ENCODE measurements around the gene DDX46.
"Not testable (repeated sequence)": the region's sequence is repeated elsewhere in the genome, so short reads cannot be mapped to it uniquely, and the experiment has no call there.

The DDX46 gene

DNA sequence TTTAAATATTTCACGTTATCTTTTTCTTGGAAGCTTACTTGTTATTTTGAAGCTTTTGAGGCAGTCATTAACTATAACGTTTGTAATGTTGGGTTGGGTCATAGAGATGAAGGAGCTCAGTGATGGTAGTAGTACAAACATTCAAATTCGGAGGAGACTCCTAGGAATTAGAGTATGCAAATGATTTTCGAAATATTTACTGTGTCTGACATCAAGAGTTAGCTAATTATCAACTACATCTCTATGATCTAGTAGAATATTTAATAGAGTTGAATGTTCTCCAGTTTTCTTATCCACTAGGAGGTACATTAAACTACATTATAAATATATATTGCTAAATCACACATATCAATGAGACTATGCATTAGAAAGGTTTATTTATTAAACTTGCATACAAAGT is 58.4 kb downstream of the DDX46 start:
- Histone ChIP-seq H3K9ac (ENCODE audit: low read length in 2 of 2) (no peak overlapping the region), H3K9me3 (ENCODE audit: control insufficient read depth in 2 of 2, low read length in 2 of 2) (no peaks in the 10 kb centered on the region), H3K36me3 (ENCODE audit: control insufficient read depth in 2 of 2, insufficient read depth in 2 of 2, low read length in 2 of 2) (peaks cover 24 to 29% of the 10 kb centered on the region in 2 donors), H3K4me1 (ENCODE audit: control insufficient read depth, insufficient read depth, low read length) (no peaks in the 10 kb centered on the region), H3K4me3 (ENCODE audit: low read length in 2 of 2) (no peak overlapping the region), H3K27me3 (ENCODE audit: control insufficient read depth in 1 of 2, insufficient read depth in 2 of 2, low read length in 2 of 2) (no peaks in the 10 kb centered on the region), H3K27ac (ENCODE audit: low read length) (no peak overlapping the region)

GRCh38 chr5:134818776-134819175 is 60.2 kb downstream of the DDX46 start:
- Histone ChIP-seq H3K36me3 (ENCODE audit: control insufficient read depth in 2 of 2, insufficient read depth in 2 of 2, low read length in 2 of 2) (peaks cover 23 to 28% of the 10 kb centered on the region in 2 donors), H3K27ac (ENCODE audit: low read length) (no peak overlapping the region), H3K9me3 (ENCODE audit: control insufficient read depth in 2 of 2, low read length in 2 of 2) (no peaks in the 10 kb centered on the region), H3K27me3 (ENCODE audit: control insufficient read depth in 1 of 2, insufficient read depth in 2 of 2, low read length in 2 of 2) (no peaks in the 10 kb centered on the region), H3K4me3 (ENCODE audit: low read length in 2 of 2) (no peak overlapping the region), H3K9ac (ENCODE audit: low read length in 2 of 2) (no peak overlapping the region), H3K4me1 (ENCODE audit: control insufficient read depth, insufficient read depth, low read length) (no peaks in the 10 kb centered on the region)

DNA sequence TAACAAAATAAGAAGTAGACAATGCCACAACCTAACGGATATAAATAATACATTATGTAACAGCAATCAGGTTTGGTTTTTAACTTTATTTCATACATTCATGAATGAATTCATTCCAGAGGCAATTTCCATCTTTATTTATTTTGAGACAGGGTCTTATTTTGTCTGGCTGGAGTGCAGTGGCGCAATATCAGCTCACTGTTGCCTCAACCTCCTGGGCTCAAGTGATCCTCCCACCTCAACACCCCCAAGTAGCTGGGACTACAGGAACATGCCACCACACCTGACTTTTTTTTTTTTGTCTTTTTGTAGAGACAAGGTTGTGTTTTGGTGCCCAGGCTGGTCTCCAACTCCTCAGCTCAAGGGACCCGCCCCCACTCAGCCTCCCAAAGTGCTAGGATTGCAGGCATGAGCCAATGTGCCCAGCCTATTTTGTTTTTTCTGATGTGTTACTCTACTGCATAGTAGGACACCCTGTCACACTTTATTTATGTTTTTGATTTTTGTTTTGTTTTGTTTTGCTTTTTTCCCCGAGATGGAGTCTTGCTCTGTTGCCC is 60.9 kb downstream of the DDX46 start:
- Histone ChIP-seq H3K27me3 (ENCODE audit: control insufficient read depth in 1 of 2, insufficient read depth in 2 of 2, low read length in 2 of 2) (no peaks in the 10 kb centered on the region), H3K9ac (ENCODE audit: low read length in 2 of 2) (no peak overlapping the region), H3K27ac (ENCODE audit: low read length) (no peak overlapping the region), H3K4me1 (ENCODE audit: control insufficient read depth, insufficient read depth, low read length) (no peaks in the 10 kb centered on the region), H3K4me3 (ENCODE audit: low read length in 2 of 2) (no peak overlapping the region), H3K36me3 (ENCODE audit: control insufficient read depth in 2 of 2, insufficient read depth in 2 of 2, low read length in 2 of 2) (peaks cover 19 to 28% of the 10 kb centered on the region in 2 donors), H3K9me3 (ENCODE audit: control insufficient read depth in 2 of 2, low read length in 2 of 2) (no peaks in the 10 kb centered on the region)

GRCh38 chr5:134821841-134822240 is 63.3 kb downstream of the DDX46 start:
- Histone ChIP-seq H3K9me3 (ENCODE audit: control insufficient read depth in 2 of 2, low read length in 2 of 2) (no peaks in the 10 kb centered on the region), H3K4me3 (ENCODE audit: low read length in 2 of 2) (no peak overlapping the region), H3K27me3 (ENCODE audit: control insufficient read depth in 1 of 2, insufficient read depth in 2 of 2, low read length in 2 of 2) (no peaks in the 10 kb centered on the region), H3K27ac (ENCODE audit: low read length) (no peak overlapping the region), H3K36me3 (ENCODE audit: control insufficient read depth in 2 of 2, insufficient read depth in 2 of 2, low read length in 2 of 2) (peaks cover 20 to 21% of the 10 kb centered on the region in 2 donors), H3K4me1 (ENCODE audit: control insufficient read depth, insufficient read depth, low read length) (no peaks in the 10 kb centered on the region), H3K9ac (ENCODE audit: low read length in 2 of 2) (no peak overlapping the region)

DNA sequence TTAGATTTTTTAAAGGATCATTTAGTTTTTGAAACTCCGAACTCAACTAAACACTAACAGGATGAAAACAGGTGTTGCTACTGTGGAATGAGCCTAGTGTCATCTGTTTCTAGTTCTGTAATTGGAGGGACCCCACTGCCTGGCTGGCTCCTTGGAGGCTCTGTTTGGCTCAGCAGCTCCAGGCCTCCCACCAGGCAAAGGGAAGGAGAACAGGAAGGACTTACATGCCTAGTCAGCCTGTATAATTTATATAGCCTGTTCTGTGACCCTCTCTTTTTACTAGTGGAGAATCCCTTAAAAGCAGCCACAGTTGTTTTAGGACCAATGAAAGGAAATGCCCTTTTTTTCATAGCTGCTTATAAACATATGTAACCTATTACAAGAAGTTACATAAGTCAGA is 66.1 kb downstream of the DDX46 start:
- no peak overlapping the region for H3K4me3 ChIP-seq (ENCODE audit: low read length in 2 of 2)
- no peaks in the 10 kb centered on the region for H3K27me3 ChIP-seq (ENCODE audit: control insufficient read depth in 1 of 2, insufficient read depth in 2 of 2, low read length in 2 of 2)
- no peak overlapping the region for H3K27ac ChIP-seq (ENCODE audit: low read length)
- no peaks in the 10 kb centered on the region for H3K9me3 ChIP-seq (ENCODE audit: control insufficient read depth in 2 of 2, low read length in 2 of 2)
- no peak overlapping the region for H3K9ac ChIP-seq (ENCODE audit: low read length in 2 of 2)
- H3K4me1 ChIP-seq (ENCODE audit: control insufficient read depth, insufficient read depth, low read length), result no peaks in the 10 kb centered on the region
- H3K36me3 ChIP-seq (ENCODE audit: control insufficient read depth in 2 of 2, insufficient read depth in 2 of 2, low read length in 2 of 2), result peaks cover 11 to 14% of the 10 kb centered on the region in 2 donors

- Histone ChIP-seq H3K36me3 (ENCODE audit: control insufficient read depth in 2 of 2, insufficient read depth in 2 of 2, low read length in 2 of 2) (peaks cover 11 to 14% of the 10 kb centered on the region in 2 donors), H3K27ac (ENCODE audit: low read length) (no peak overlapping the region), H3K27me3 (ENCODE audit: control insufficient read depth in 1 of 2, insufficient read depth in 2 of 2, low read length in 2 of 2) (no peaks in the 10 kb centered on the region), H3K4me3 (ENCODE audit: low read length in 2 of 2) (no peak overlapping the region), H3K4me1 (ENCODE audit: control insufficient read depth, insufficient read depth, low read length) (no peaks in the 10 kb centered on the region), H3K9ac (ENCODE audit: low read length in 2 of 2) (no peak overlapping the region), H3K9me3 (ENCODE audit: control insufficient read depth in 2 of 2, low read length in 2 of 2) (no peaks in the 10 kb centered on the region)
These were observed 66.6 kb downstream of the DDX46 start for GRCh38 chr5:134825212-134825611.

GRCh38 chr5:134833340-134834032 is 74.9 kb downstream of the DDX46 start:
- Histone ChIP-seq H3K9me3 (ENCODE audit: control insufficient read depth in 2 of 2, low read length in 2 of 2) (no peaks in the 10 kb centered on the region), H3K27me3 (ENCODE audit: control insufficient read depth in 1 of 2, insufficient read depth in 2 of 2, low read length in 2 of 2) (no peaks in the 10 kb centered on the region), H3K9ac (ENCODE audit: low read length in 2 of 2) (no peak overlapping the region), H3K4me1 (ENCODE audit: control insufficient read depth, insufficient read depth, low read length) (no peaks in the 10 kb centered on the region), H3K27ac (ENCODE audit: low read length) (no peak overlapping the region), H3K36me3 (ENCODE audit: control insufficient read depth in 2 of 2, insufficient read depth in 2 of 2, low read length in 2 of 2) (peaks cover 3 to 7% of the 10 kb centered on the region in 2 donors), H3K4me3 (ENCODE audit: low read length in 2 of 2) (no peak overlapping the region)

DNA sequence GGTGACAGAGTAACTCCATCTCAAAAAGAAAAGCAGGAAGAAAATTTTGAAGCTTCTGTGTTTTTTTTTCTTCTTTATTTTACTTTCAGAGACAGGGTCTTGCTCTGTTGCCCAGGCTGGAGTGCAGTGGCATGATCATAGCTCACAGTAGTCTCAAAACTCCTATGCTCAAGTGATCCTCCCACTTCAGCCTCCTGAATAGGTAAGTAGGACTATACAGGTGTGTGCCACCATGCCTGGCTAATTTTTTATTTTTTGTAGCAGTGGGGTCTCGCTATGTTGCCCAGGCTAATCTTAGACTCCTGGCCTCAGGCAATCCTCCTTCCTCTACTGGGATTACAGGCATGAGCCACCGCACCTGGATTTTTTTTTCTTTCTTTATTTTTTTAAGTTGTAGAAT is 77.0 kb downstream of the DDX46 start:
- Histone ChIP-seq H3K4me1 (ENCODE audit: control insufficient read depth, insufficient read depth, low read length) (no peaks in the 10 kb centered on the region), H3K27ac (ENCODE audit: low read length) (no peak overlapping the region), H3K9ac (ENCODE audit: low read length in 2 of 2) (no peak overlapping the region), H3K27me3 (ENCODE audit: control insufficient read depth in 1 of 2, insufficient read depth in 2 of 2, low read length in 2 of 2) (no peaks in the 10 kb centered on the region), H3K36me3 (ENCODE audit: control insufficient read depth in 2 of 2, insufficient read depth in 2 of 2, low read length in 2 of 2) (peaks cover 6 to 11% of the 10 kb centered on the region in 2 donors), H3K9me3 (ENCODE audit: control insufficient read depth in 2 of 2, low read length in 2 of 2) (no peaks in the 10 kb centered on the region), H3K4me3 (ENCODE audit: low read length in 2 of 2) (no peak overlapping the region)

DNA sequence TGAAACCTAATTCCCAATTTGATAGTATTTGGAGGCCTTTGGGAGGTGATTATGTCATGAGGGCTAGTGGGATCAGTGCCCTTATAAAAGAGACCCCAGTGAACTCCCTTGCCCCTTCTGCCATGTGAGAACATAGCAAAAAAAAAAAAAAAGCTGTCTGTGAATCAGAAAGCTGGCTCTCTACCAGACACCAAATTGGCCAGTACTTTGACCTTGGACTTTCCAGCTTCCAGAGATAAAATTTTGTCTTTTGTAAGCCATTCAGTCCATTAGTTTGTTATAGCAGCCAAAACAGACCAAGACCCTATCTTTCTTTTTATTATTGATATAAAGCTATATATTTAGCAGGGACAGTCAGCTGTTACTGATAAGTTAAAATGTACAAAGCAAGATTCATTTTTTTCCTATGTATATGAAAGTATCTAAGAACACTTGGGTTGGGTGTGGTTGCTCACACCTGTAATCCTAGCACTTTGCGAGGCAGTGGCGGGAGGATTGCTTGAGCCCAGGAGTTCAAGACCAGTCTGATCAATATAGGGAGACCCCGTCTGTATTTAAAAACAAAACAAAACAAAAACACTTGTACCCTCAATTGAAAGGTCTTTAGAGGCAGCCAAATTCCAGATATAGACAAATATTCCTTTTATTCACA is 79.1 kb downstream of the DDX46 start:
- H3K36me3 ChIP-seq (ENCODE audit: control insufficient read depth in 2 of 2, insufficient read depth in 2 of 2, low read length in 2 of 2), result peaks cover 6 to 11% of the 10 kb centered on the region in 2 donors
- no peaks in the 10 kb centered on the region for H3K9me3 ChIP-seq (ENCODE audit: control insufficient read depth in 2 of 2, low read length in 2 of 2)
- H3K27ac ChIP-seq (ENCODE audit: low read length), result no peak overlapping the region
- H3K4me1 ChIP-seq (ENCODE audit: control insufficient read depth, insufficient read depth, low read length), result no peaks in the 10 kb centered on the region
- H3K9ac ChIP-seq (ENCODE audit: low read length in 2 of 2), result no peak overlapping the region
- no peaks in the 10 kb centered on the region for H3K27me3 ChIP-seq (ENCODE audit: control insufficient read depth in 1 of 2, insufficient read depth in 2 of 2, low read length in 2 of 2)
- H3K4me3 ChIP-seq (ENCODE audit: low read length in 2 of 2), result no peak overlapping the region

DNA sequence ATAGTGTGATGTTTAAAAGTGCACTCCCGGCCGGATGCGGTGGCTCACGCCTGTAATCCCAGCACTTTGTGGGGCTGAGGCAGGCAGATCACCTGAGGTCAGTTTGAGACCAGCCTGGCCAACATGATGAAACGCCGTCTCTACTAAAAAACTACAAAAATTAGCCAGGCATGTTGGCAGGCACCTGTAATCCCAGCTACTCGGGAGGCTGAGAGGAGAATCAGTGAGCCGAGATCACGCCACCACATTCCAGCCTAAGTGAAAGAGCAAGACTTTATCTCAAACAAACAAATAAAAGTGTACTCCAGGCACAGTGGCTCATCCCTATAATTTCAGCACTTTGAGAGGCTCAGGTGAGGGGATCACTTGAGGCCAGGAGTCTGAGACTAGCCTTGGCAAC is 79.8 kb downstream of the DDX46 start:
- H3K27ac ChIP-seq (ENCODE audit: low read length); H3K27me3 ChIP-seq (ENCODE audit: control insufficient read depth in 1 of 2, insufficient read depth in 2 of 2, low read length in 2 of 2); H3K9ac ChIP-seq (ENCODE audit: low read length in 2 of 2); H3K4me3 ChIP-seq (ENCODE audit: low read length in 2 of 2); H3K4me1 ChIP-seq (ENCODE audit: control insufficient read depth, insufficient read depth, low read length); H3K9me3 ChIP-seq (ENCODE audit: control insufficient read depth in 2 of 2, low read length in 2 of 2): not testable (repeated sequence)
- H3K36me3 ChIP-seq (ENCODE audit: control insufficient read depth in 2 of 2, insufficient read depth in 2 of 2, low read length in 2 of 2), result peaks cover 6 to 11% of the 10 kb centered on the region in 2 donors

DNA sequence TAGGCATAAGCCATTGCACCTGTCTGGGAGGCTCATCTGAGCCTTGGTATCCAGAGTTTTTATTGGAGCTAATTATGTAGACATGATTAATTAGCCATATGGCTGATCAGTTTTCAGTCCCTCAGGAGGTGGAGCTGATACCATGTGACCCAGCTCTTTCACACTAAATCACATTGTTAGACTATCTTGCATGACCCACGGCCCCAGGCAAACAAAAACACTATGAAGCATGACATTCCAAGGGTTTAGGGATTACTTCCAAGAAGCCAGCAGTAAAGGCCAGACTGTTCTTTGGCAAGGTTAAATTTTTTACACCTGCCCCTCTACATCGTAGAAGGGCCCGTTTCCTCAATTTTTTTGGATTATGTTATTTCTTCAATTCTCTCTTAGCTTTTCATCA is 82.2 kb downstream of the DDX46 start:
- H3K27ac ChIP-seq (ENCODE audit: low read length), result no peak overlapping the region
- no peaks in the 10 kb centered on the region for H3K9me3 ChIP-seq (ENCODE audit: control insufficient read depth in 2 of 2, low read length in 2 of 2)
- H3K4me3 ChIP-seq (ENCODE audit: low read length in 2 of 2), result no peak overlapping the region
- H3K36me3 ChIP-seq (ENCODE audit: control insufficient read depth in 2 of 2, insufficient read depth in 2 of 2, low read length in 2 of 2), result peaks cover 6% of the 10 kb centered on the region in 2 donors
- no peaks in the 10 kb centered on the region for H3K27me3 ChIP-seq (ENCODE audit: control insufficient read depth in 1 of 2, insufficient read depth in 2 of 2, low read length in 2 of 2)
- H3K9ac ChIP-seq (ENCODE audit: low read length in 2 of 2), result no peak overlapping the region
- no peaks in the 10 kb centered on the region for H3K4me1 ChIP-seq (ENCODE audit: control insufficient read depth, insufficient read depth, low read length)

All from stomach smooth muscle (tissue), 2 donors.